ENCODE data around the gene POLR1F.

DNA sequence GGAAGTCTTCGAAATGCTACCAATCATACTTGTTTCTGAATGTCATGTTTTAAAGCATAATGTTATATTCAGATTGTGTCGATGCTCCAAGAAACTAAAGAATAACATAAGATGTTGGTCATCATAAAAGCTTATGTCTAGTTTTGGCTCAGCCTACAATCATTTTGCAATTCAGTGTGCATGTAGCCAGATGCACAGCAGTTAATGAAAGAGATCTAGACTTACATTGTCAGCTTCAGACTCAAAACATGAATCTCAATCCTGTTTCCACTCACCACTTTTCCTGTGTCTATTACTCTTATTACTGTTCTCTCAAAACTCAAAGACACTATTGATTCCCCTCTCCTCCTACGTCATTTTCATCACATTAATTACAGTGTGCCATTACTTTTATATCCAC is 43.2 kb upstream of the POLR1F start:
- no peak for TF ChIP-seq CEBPB (IDR thresholded peaks at IDR 0.05)
- TF ChIP-seq, protein P1, sequence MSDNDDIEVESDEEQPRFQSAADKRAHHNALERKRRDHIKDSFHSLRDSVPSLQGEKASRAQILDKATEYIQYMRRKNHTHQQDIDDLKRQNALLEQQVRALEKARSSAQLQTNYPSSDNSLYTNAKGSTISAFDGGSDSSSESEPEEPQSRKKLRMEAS (IDR thresholded peaks at IDR 0.05): no peak
- TF ChIP-seq REST (IDR thresholded peaks at IDR 0.05; ENCODE audit: low read depth): no peak
- TF ChIP-seq ZBTB7A (IDR thresholded peaks at IDR 0.05; ENCODE audit: low read depth): no peak
- no peak for TF ChIP-seq EP300 (IDR thresholded peaks at IDR 0.05; ENCODE audit: borderline replicate concordance)
- TF ChIP-seq TAF1 (IDR thresholded peaks at IDR 0.05; ENCODE audit: low read depth): no peak
- no peak for TF ChIP-seq FOXM1 (IDR thresholded peaks at IDR 0.05; ENCODE audit: borderline replicate concordance, low read depth)
- no peak for TF ChIP-seq TCF12 (IDR thresholded peaks at IDR 0.05; ENCODE audit: low read depth)
- TF ChIP-seq YY1 (IDR thresholded peaks at IDR 0.05; ENCODE audit: low read depth): no peak
- no peak for TF ChIP-seq EGR1 (IDR thresholded peaks at IDR 0.05)
- TF ChIP-seq, protein P2, sequence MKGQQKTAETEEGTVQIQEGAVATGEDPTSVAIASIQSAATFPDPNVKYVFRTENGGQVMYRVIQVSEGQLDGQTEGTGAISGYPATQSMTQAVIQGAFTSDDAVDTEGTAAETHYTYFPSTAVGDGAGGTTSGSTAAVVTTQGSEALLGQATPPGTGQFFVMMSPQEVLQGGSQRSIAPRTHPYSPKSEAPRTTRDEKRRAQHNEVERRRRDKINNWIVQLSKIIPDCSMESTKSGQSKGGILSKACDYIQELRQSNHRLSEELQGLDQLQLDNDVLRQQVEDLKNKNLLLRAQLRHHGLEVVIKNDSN (IDR thresholded peaks at IDR 0.05): no peak
